Stimulated activated CD4-positive, alpha-beta T cell treated with anti-CD3 and anti-CD28 coated beads, Interleukin-4, amount 100 ng/mL, for 4 hours (primary cell): ENCODE results near the gene MAPK6.
"Not testable (repeated sequence)": the region's sequence is repeated elsewhere in the genome, so short reads cannot be mapped to it uniquely, and the experiment has no call there.

Source experiments
- DNase-seq, 2 experiments: peaks; one replicate each; pipeline ENCODE4 v3.0.0-alpha.2; 2020

The MAPK6 gene

GRCh38 chr15:52050416-52050815 is 31.4 kb downstream of the MAPK6 start:
- DNase-seq: no peak

- no peak for DNase-seq
Measured at GRCh38 chr15:52052066-52052935, 33.3 kb downstream of the MAPK6 start.

GRCh38 chr15:52054381-52054780 is 35.4 kb downstream of the MAPK6 start:
- DNase-seq: no peak

- DNase-seq: not testable (repeated sequence)
Measured at GRCh38 chr15:52054858-52055257, 35.8 kb downstream of the MAPK6 start.

- DNase-seq: no peak
Measured at GRCh38 chr15:52056001-52056400, 37.0 kb downstream of the MAPK6 start.

GRCh38 chr15:52056496-52056895 is 37.5 kb downstream of the MAPK6 start:
- DNase-seq: no peak

- DNase-seq: no peak
Measured at GRCh38 chr15:52057996-52058395, 39.0 kb downstream of the MAPK6 start.

- no peak for DNase-seq
Measured at GRCh38 chr15:52060501-52060900, 41.5 kb downstream of the MAPK6 start.

GRCh38 chr15:52066842-52067544 is 48.0 kb downstream of the MAPK6 start:
- no peak for DNase-seq

- DNase-seq: no peak
Measured at GRCh38 chr15:52067545-52067926, 48.5 kb downstream of the MAPK6 start.

GRCh38 chr15:52068004-52068615 is 49.1 kb downstream of the MAPK6 start:
- no peak for DNase-seq

- no peak for DNase-seq
Measured at GRCh38 chr15:52069559-52069958, 50.5 kb downstream of the MAPK6 start.

- DNase-seq: no peak
Measured at GRCh38 chr15:52071570-52071969, 52.6 kb downstream of the MAPK6 start.

GRCh38 chr15:52076889-52077781 is 58.1 kb downstream of the MAPK6 start:
- DNase-seq: no peak

- no peak for DNase-seq
Measured at GRCh38 chr15:52078197-52078875, 59.3 kb downstream of the MAPK6 start.

GRCh38 chr15:52078876-52079700 is 60.1 kb downstream of the MAPK6 start:
- DNase-seq: peak; percentile 74 to 83

- no peak for DNase-seq
Measured at GRCh38 chr15:52080031-52080430, 61.0 kb downstream of the MAPK6 start.

- no peak for DNase-seq
Measured at GRCh38 chr15:52080706-52081392, 61.8 kb downstream of the MAPK6 start.

- no peak for DNase-seq
Measured at GRCh38 chr15:52082197-52083036, 63.4 kb downstream of the MAPK6 start.

- not testable (repeated sequence) for DNase-seq
Measured at GRCh38 chr15:52083037-52083359, 64.0 kb downstream of the MAPK6 start.
